ENCODE data around the gene ARPP19.

ARPP19 gene

GRCh38 chr15:52509500-52510245 lies 59.2 kb downstream of the ARPP19 start:
- Histone ChIP-seq H3K4me3 (ENCODE audit: low read depth in 1 of 2, low read length in 2 of 2) (no peak overlapping the region), H3K36me3 (ENCODE audit: insufficient read depth, low read length) (no peaks in the 10 kb centered on the region), H3K9me3 (ENCODE audit: low read length) (no peaks in the 10 kb centered on the region), H3K27me3 (ENCODE audit: control insufficient read depth in 1 of 2, insufficient read depth in 2 of 2, low read length in 2 of 2) (no peaks in the 10 kb centered on the region), H3K9ac (ENCODE audit: low read length) (no peak overlapping the region), H3K4me1 (ENCODE audit: insufficient read depth, low read length) (peaks cover 11% of the 10 kb centered on the region), H3K27ac (ENCODE audit: low read depth, low read length) (no peak overlapping the region)

- Histone ChIP-seq H3K9ac (ENCODE audit: low read length) (no peak overlapping the region), H3K4me3 (ENCODE audit: low read depth in 1 of 2, low read length in 2 of 2) (no peak overlapping the region), H3K27ac (ENCODE audit: low read depth, low read length) (no peak overlapping the region), H3K27me3 (ENCODE audit: control insufficient read depth in 1 of 2, insufficient read depth in 2 of 2, low read length in 2 of 2) (no peaks in the 10 kb centered on the region), H3K9me3 (ENCODE audit: low read length) (no peaks in the 10 kb centered on the region), H3K4me1 (ENCODE audit: insufficient read depth, low read length) (peaks cover 11% of the 10 kb centered on the region), H3K36me3 (ENCODE audit: insufficient read depth, low read length) (no peaks in the 10 kb centered on the region)
These were observed 62.3 kb downstream of the ARPP19 start for GRCh38 chr15:52506549-52506948.

DNA sequence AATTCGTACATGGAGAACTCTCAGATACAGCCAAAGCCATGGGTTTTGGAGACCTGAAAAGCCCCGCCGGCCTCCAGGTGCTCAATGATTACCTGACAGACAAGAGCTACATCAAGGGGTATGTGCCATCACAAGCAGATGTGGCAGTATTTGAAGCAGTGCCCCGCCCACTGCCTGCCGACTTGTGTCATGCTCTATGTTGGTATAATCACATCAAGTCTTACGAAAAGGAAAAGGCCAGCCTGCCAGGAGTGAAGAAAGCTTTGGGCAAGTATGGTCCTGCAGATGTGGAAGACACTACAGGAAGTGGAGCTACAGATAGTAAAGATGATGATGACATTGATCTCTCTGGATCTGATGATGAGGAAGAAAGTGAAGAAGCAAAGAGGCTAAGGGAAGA lies 63.7 kb downstream of the ARPP19 start:
- no peak overlapping the region for H3K4me3 ChIP-seq (ENCODE audit: low read depth in 1 of 2, low read length in 2 of 2)
- H3K36me3 ChIP-seq (ENCODE audit: insufficient read depth, low read length) = no peaks in the 10 kb centered on the region
- no peak overlapping the region for H3K27ac ChIP-seq (ENCODE audit: low read depth, low read length)
- H3K4me1 ChIP-seq (ENCODE audit: insufficient read depth, low read length) = no peaks in the 10 kb centered on the region
- H3K9ac ChIP-seq (ENCODE audit: low read length) = no peak overlapping the region
- no peaks in the 10 kb centered on the region for H3K9me3 ChIP-seq (ENCODE audit: low read length)
- H3K27me3 ChIP-seq (ENCODE audit: control insufficient read depth in 1 of 2, insufficient read depth in 2 of 2, low read length in 2 of 2) = no peaks in the 10 kb centered on the region

GRCh38 chr15:52503788-52504496 lies 64.9 kb downstream of the ARPP19 start:
- no peaks in the 10 kb centered on the region for H3K4me1 ChIP-seq (ENCODE audit: insufficient read depth, low read length)
- no peak overlapping the region for H3K27ac ChIP-seq (ENCODE audit: low read depth, low read length)
- no peaks in the 10 kb centered on the region for H3K27me3 ChIP-seq (ENCODE audit: control insufficient read depth in 1 of 2, insufficient read depth in 2 of 2, low read length in 2 of 2)
- H3K36me3 ChIP-seq (ENCODE audit: insufficient read depth, low read length) = no peaks in the 10 kb centered on the region
- no peak overlapping the region for H3K4me3 ChIP-seq (ENCODE audit: low read depth in 1 of 2, low read length in 2 of 2)
- no peak overlapping the region for H3K9ac ChIP-seq (ENCODE audit: low read length)
- no peaks in the 10 kb centered on the region for H3K9me3 ChIP-seq (ENCODE audit: low read length)

GRCh38 chr15:52502608-52503007 lies 66.2 kb downstream of the ARPP19 start:
- no peaks in the 10 kb centered on the region for H3K4me1 ChIP-seq (ENCODE audit: insufficient read depth, low read length)
- H3K9ac ChIP-seq (ENCODE audit: low read length) = no peak overlapping the region
- no peaks in the 10 kb centered on the region for H3K9me3 ChIP-seq (ENCODE audit: low read length)
- no peaks in the 10 kb centered on the region for H3K36me3 ChIP-seq (ENCODE audit: insufficient read depth, low read length)
- no peak overlapping the region for H3K27ac ChIP-seq (ENCODE audit: low read depth, low read length)
- no peaks in the 10 kb centered on the region for H3K27me3 ChIP-seq (ENCODE audit: control insufficient read depth in 1 of 2, insufficient read depth in 2 of 2, low read length in 2 of 2)
- H3K4me3 ChIP-seq (ENCODE audit: low read depth in 1 of 2, low read length in 2 of 2) = no peak overlapping the region

DNA sequence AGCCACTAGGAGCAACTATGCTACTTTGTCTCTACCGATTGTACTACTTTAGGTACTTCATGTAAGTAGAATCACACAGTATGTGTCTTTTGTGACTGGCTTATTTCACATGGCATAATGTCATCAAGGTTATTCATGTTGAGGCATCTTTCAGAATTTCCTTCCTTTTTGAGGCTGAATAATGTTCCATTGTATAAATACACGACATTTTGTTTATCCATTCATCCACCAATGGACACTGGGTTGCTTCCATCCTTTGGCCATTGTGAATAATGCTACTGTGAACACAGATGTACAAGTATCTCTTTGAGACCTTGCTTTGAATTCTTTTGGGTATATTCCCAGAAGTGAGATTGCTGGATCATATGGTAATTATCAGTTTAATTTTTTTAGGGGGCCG lies 69.3 kb downstream of the ARPP19 start:
- Histone ChIP-seq H3K4me3 (ENCODE audit: low read depth in 1 of 2, low read length in 2 of 2) (no peak overlapping the region), H3K36me3 (ENCODE audit: insufficient read depth, low read length) (no peaks in the 10 kb centered on the region), H3K27ac (ENCODE audit: low read depth, low read length) (no peak overlapping the region), H3K9ac (ENCODE audit: low read length) (no peak overlapping the region), H3K9me3 (ENCODE audit: low read length) (no peaks in the 10 kb centered on the region), H3K27me3 (ENCODE audit: control insufficient read depth in 1 of 2, insufficient read depth in 2 of 2, low read length in 2 of 2) (no peaks in the 10 kb centered on the region), H3K4me1 (ENCODE audit: insufficient read depth, low read length) (no peaks in the 10 kb centered on the region)

GRCh38 chr15:52498706-52499105 lies 70.1 kb downstream of the ARPP19 start:
- Histone ChIP-seq H3K36me3 (ENCODE audit: insufficient read depth, low read length) (no peaks in the 10 kb centered on the region), H3K27me3 (ENCODE audit: control insufficient read depth in 1 of 2, insufficient read depth in 2 of 2, low read length in 2 of 2) (no peaks in the 10 kb centered on the region), H3K9ac (ENCODE audit: low read length) (no peak overlapping the region), H3K27ac (ENCODE audit: low read depth, low read length) (no peak overlapping the region), H3K4me1 (ENCODE audit: insufficient read depth, low read length) (no peaks in the 10 kb centered on the region), H3K4me3 (ENCODE audit: low read depth in 1 of 2, low read length in 2 of 2) (no peak overlapping the region), H3K9me3 (ENCODE audit: low read length) (no peaks in the 10 kb centered on the region)

Measured in muscle layer of colon (tissue), 2 donors.